Heart left ventricle (tissue), 16 donors: ENCODE results near the gene TNFRSF8. TPM values are rescaled to one million over a fixed set of nuclear protein-coding genes. Genes with fewer than 3 reads are reported as not detected.

Experiments used
- ATAC-seq, 4 donors: fragments of 200-7000 bp; cut with Tn5 transposase; one replicate each; pipeline ENCODE4 v1.9.1; 2020 to 2022; ENCODE audit warnings: moderate library complexity in 4 of 4, mild to moderate bottlenecking in 3 of 4, moderate number of reproducible peaks in 1 of 4
- DNase-seq, 5 donors: peaks; one replicate each; pipeline ENCODE4 v3.0.0-alpha.2; 2020
- H3K27ac ChIP-seq, 12 donors: fragments of 200-600 bp; sonication (generic) in 4 of 12; one replicate each; pipeline versions ENCODE4 v1.5.0 to v1.8.0; 2016 to 2022; ENCODE audit warnings: mild to moderate bottlenecking in 2 of 12
- H3K27me3 ChIP-seq, 9 donors: fragments of 200-600 bp; sonication (generic) in 2 of 9; one replicate each; pipeline versions ENCODE4 v1.5.1 to v1.8.0; 2016 to 2022; ENCODE audit warnings: mild to moderate bottlenecking in 3 of 9
- H3K36me3 ChIP-seq, 9 donors: fragments of 200-600 bp; sonication (generic) in 2 of 9; one replicate each; pipeline versions ENCODE4 v1.5.0 to v1.8.0; 2018 to 2022; ENCODE audit warnings: mild to moderate bottlenecking in 2 of 9
- H3K4me1 ChIP-seq, 12 donors: fragments of 200-600 bp; sonication (generic) in 4 of 12; one replicate each; pipeline versions ENCODE4 v1.5.0 to v1.8.0; 2016 to 2022; ENCODE audit warnings: mild to moderate bottlenecking in 3 of 12
- H3K4me3 ChIP-seq, 12 donors: fragments of 200-600 bp; sonication (generic) in 4 of 12; one replicate each; pipeline versions ENCODE4 v1.5.0 to v1.8.0; 2017 to 2022; ENCODE audit warnings: mild to moderate bottlenecking in 9 of 12, moderate library complexity in 4 of 12
- H3K9me3 ChIP-seq, 12 donors: fragments of 200-600 bp; sonication (generic) in 4 of 12; one replicate each; pipeline versions ENCODE4 v1.5.0 to v1.8.0; 2016 to 2022; ENCODE audit warnings: mild to moderate bottlenecking in 1 of 12
- CTCF ChIP-seq, 12 donors: fragments of 200-600 bp; sonication (generic) in 4 of 12; IDR thresholded peaks; one replicate each; pipeline versions ENCODE4 v1.5.0 to v1.8.0; 2018 to 2022; ENCODE audit warnings: antibody characterized with exemption in 12 of 12, mild to moderate bottlenecking in 5 of 12
- POLR2A ChIP-seq, 2 donors: fragments of 450-650 bp; IDR thresholded peaks; one replicate each; pipeline ENCODE4 v1.6.1; 2017; ENCODE audit warnings: antibody characterized with exemption in 2 of 2, mild to moderate bottlenecking in 2 of 2, moderate library complexity in 2 of 2
- whole genome bisulfite sequencing, 4 donors: extraction: QIAGEN DNeasy Blood & Tissue Kit in 2 of 4; methylation state at CpG; one replicate each; pipeline versions ENCODE4 v1.1.5 to v1.1.7; 2013 to 2018; 5-methylcytosine and 5-hydroxymethylcytosine counted together
- intact Hi-C, 10 donors: fragments of 100-400 bp; cut with DNase I; formaldehyde crosslinking; loops; one replicate each; pipeline versions ENCODE4 v1.11.1 to v1.14.2; 2022
- polyA plus RNA-seq, 2 donors: library from polyadenylated mRNA; stranded (reverse); fragments of 200-250 nt; gene quantifications; one replicate each; pipeline ENCODE4 v1.2.3, GENCODE V29; 2013
- total RNA-seq, 9 donors: library from RNA; depleted of rRNA in 2 of 9; stranded (reverse); fragments of >200 nt in 2 of 9; fragmentation: NEBNext Ultra II Directional in 3 of 9; extraction: Animal tissue kit (Norgen Biotek cat#: 25700) in 3 of 9; gene quantifications; one replicate each; pipeline versions ENCODE4 v1.1.0 to v1.2.4, GENCODE V29; 2016 to 2023
- donor health status: ischemic (EF 13 %, LVEDD 7.1; RV severe dilation, severe dysfunction).
- donor health status: healthy with polysubstance abuse.
- donor health status: DM: no; HTN: yes; CAD: no.
- donor health status: DM: no; HTN: no; CAD: no.
- donor health status: ischemic (EF 25% LVEDD 6.9; RV normal size, moderate dysfunction).
- donor health status: ischemic (EF 25% LVEDD 5.7; RV mildly dilated, moderate dysfunction).
- donor health status: healthy.
- donor health status: DM: yes; HTN: yes; CAD: no.
- donor health status: ischemic (EF 35%, LVEDD 5.7; RV mildly dilated, moderate dysfunction).
- donor health status: nonischemic (EF 11% LVEDD 7.7; RV severe dilation, severe dysfunction).
- donor health status: DM: yes; HTN: yes; CAD: no.
- donor health status: PGD.
- donor health status: ischemic (EF 29% LVEDD 5.4; RV normal size, mild dysfunction).
- donor health status: nonischemic (EF 23%, LVEDD 6.1; RV moderate dilation, normal function).

The TNFRSF8 gene
- total and polyA plus RNA-seq, 11 donors = 0.51 to 4.5 (median 0.76) TPM

- intact Hi-C loops = loop anchor here in 2 of 10 donors (5.0 kb wide), 2 partner anchors 33 to 42 kb away; no protein-coding TSS in a partner anchor
- H3K4me1 ChIP-seq = peaks cover 12 to 82% (median 43%) of the 10 kb centered on the region in 12 donors
- peaks cover 0 to 17% (median 0%) of the 10 kb centered on the region in 9 donors for H3K36me3 ChIP-seq
- no peak overlapping the region for H3K4me3 ChIP-seq
- H3K27me3 ChIP-seq = peaks cover 0 to 8% (median 0%) of the 10 kb centered on the region in 9 donors
- WGBS, 4 donors = 87 to 94% (median 91%) methylated on average over 4 of the region's 4 CpGs
- no peak for DNase-seq
- no peaks in the 10 kb centered on the region for H3K9me3 ChIP-seq
- ATAC-seq = no peak
- no peak for TF ChIP-seq CTCF (IDR thresholded peaks at IDR 0.05)
- TF ChIP-seq POLR2A (IDR thresholded peaks at IDR 0.05) = no peak
- no peak overlapping the region for H3K27ac ChIP-seq
Measured at GRCh38 chr1:12165342-12165741, 102.2 kb downstream of the TNFRSF8 start.

GRCh38 chr1:12166834-12167492 is 103.9 kb downstream of the TNFRSF8 start, which contains the start of gene TNFRSF1B:
Gene TNFRSF1B, plus strand, starts transcription at chr1:12166991. Its CDS starts 101 bp downstream, at chr1:12167092.
- H3K4me1 ChIP-seq = peaks cover 8 to 82% (median 37%) of the 10 kb centered on the region in 12 donors
- H3K27me3 ChIP-seq = peaks cover 0 to 8% (median 0%) of the 10 kb centered on the region in 9 donors
- peak within 1 kb of the TSS; percentile 86 to 96 (median 94) for H3K27ac ChIP-seq
- peaks cover 0 to 22% (median 0%) of the 10 kb centered on the region in 9 donors for H3K36me3 ChIP-seq
- no peak for TF ChIP-seq CTCF (IDR thresholded peaks at IDR 0.05)
- peak in 1 of 2 donors; percentile 97 for TF ChIP-seq POLR2A (IDR thresholded peaks at IDR 0.05)
- no peaks in the 10 kb centered on the region for H3K9me3 ChIP-seq
- intact Hi-C loops = loop anchor here in 2 of 10 donors (2.0 to 5.0 kb wide), 3 partner anchors 18 to 40 kb away; no protein-coding TSS in a partner anchor
- ATAC-seq (peak; percentile 22 to 68 (median 61)), DNase-seq (peak; percentile 75 to 91 (median 83))
- 2 to 4% (median 3%) methylated on average over 8 to 79 of the region's 79 CpGs for WGBS, 4 donors
- H3K4me3 ChIP-seq = peak within 1 kb of the TSS; percentile 71 to 99 (median 86)

- TF ChIP-seq CTCF (IDR thresholded peaks at IDR 0.05) (no peak), POLR2A (IDR thresholded peaks at IDR 0.05) (no peak)
- Histone ChIP-seq H3K27ac (peak overlapping the region; percentile 86 to 96 (median 94)), H3K4me3 (peak overlapping the region; percentile 71 to 99 (median 86)), H3K9me3 (no peaks in the 10 kb centered on the region), H3K27me3 (peaks cover 0 to 8% (median 0%) of the 10 kb centered on the region in 9 donors), H3K4me1 (peaks cover 6 to 82% (median 35%) of the 10 kb centered on the region in 12 donors), H3K36me3 (peaks cover 0 to 29% (median 0%) of the 10 kb centered on the region in 9 donors)
- DNase-seq (no peak), ATAC-seq (peak in 2 of 4 donors; percentile 2 to 14)
- 22 to 42% (median 31%) methylated on average over 32 to 33 of the region's 33 CpGs for WGBS, 4 donors
- intact Hi-C loops = loop anchor here in 2 of 10 donors (2.0 to 5.0 kb wide), 3 partner anchors 17 to 40 kb away; no protein-coding TSS in a partner anchor
Measured at GRCh38 chr1:12167493-12168429, 104.7 kb downstream of the TNFRSF8 start.
